ENCODE results near the gene COL25A1.
"Not testable (repeated sequence)": the region's sequence is repeated elsewhere in the genome, so short reads cannot be mapped to it uniquely, and the experiment has no call there.

COL25A1 gene

GRCh38 chr4:108893468-108893867, 409.0 kb downstream of the COL25A1 start:
- no peak for TF ChIP-seq JUND (IDR thresholded peaks at IDR 0.05; ENCODE audit: low read depth)
- no peak for DNase-seq (ENCODE audit: low read depth in 1 of 2, low spot score in 1 of 2)
- in situ Hi-C loops (cut with HindIII; ENCODE audit: low pct_unique_long_range_greater_than_20kb, low sequenced_read_pairs) = no loop called here

- no peak for DNase-seq (ENCODE audit: low read depth in 1 of 2, low spot score in 1 of 2)
- in situ Hi-C loops (cut with HindIII; ENCODE audit: low pct_unique_long_range_greater_than_20kb, low sequenced_read_pairs) = no loop called here
- no peak for TF ChIP-seq JUND (IDR thresholded peaks at IDR 0.05; ENCODE audit: low read depth)
These were observed 410.4 kb downstream of the COL25A1 start for GRCh38 chr4:108891896-108892590.

- TF ChIP-seq JUND (IDR thresholded peaks at IDR 0.05; ENCODE audit: low read depth) = no peak
- in situ Hi-C loops (cut with HindIII; ENCODE audit: low pct_unique_long_range_greater_than_20kb, low sequenced_read_pairs) = no loop called here
- no peak for DNase-seq (ENCODE audit: low read depth in 1 of 2, low spot score in 1 of 2)
These were observed 412.0 kb downstream of the COL25A1 start for GRCh38 chr4:108890484-108890881.

GRCh38 chr4:108889696-108890483, 412.6 kb downstream of the COL25A1 start:
- no peak for TF ChIP-seq JUND (IDR thresholded peaks at IDR 0.05; ENCODE audit: low read depth)
- in situ Hi-C loops (cut with HindIII; ENCODE audit: low pct_unique_long_range_greater_than_20kb, low sequenced_read_pairs) = no loop called here
- DNase-seq (ENCODE audit: low read depth in 1 of 2, low spot score in 1 of 2) = no peak

- in situ Hi-C loops (cut with HindIII; ENCODE audit: low pct_unique_long_range_greater_than_20kb, low sequenced_read_pairs) = no loop called here
- no peak for DNase-seq (ENCODE audit: low read depth in 1 of 2, low spot score in 1 of 2)
- TF ChIP-seq JUND (IDR thresholded peaks at IDR 0.05; ENCODE audit: low read depth) = no peak
These were observed 413.7 kb downstream of the COL25A1 start for GRCh38 chr4:108888769-108889168.

GRCh38 chr4:108887034-108887433, 415.4 kb downstream of the COL25A1 start:
- no peak for TF ChIP-seq JUND (IDR thresholded peaks at IDR 0.05; ENCODE audit: low read depth)
- in situ Hi-C loops (cut with HindIII; ENCODE audit: low pct_unique_long_range_greater_than_20kb, low sequenced_read_pairs) = no loop called here
- no peak for DNase-seq (ENCODE audit: low read depth in 1 of 2, low spot score in 1 of 2)

GRCh38 chr4:108885211-108885610, 417.2 kb downstream of the COL25A1 start:
- DNase-seq (ENCODE audit: low read depth in 1 of 2, low spot score in 1 of 2) = no peak
- in situ Hi-C loops (cut with HindIII; ENCODE audit: low pct_unique_long_range_greater_than_20kb, low sequenced_read_pairs) = no loop called here
- TF ChIP-seq JUND (IDR thresholded peaks at IDR 0.05; ENCODE audit: low read depth) = no peak

- DNase-seq (ENCODE audit: low read depth in 1 of 2, low spot score in 1 of 2) = no peak
- in situ Hi-C loops (cut with HindIII; ENCODE audit: low pct_unique_long_range_greater_than_20kb, low sequenced_read_pairs) = no loop called here
- no peak for TF ChIP-seq JUND (IDR thresholded peaks at IDR 0.05; ENCODE audit: low read depth)
These were observed 417.9 kb downstream of the COL25A1 start for GRCh38 chr4:108884596-108884995.

- in situ Hi-C loops (cut with HindIII; ENCODE audit: low pct_unique_long_range_greater_than_20kb, low sequenced_read_pairs) = no loop called here
These were observed 420.5 kb downstream of the COL25A1 start for GRCh38 chr4:108881986-108882385.

GRCh38 chr4:108881190-108881589, 421.3 kb downstream of the COL25A1 start:
- DNase-seq (ENCODE audit: low read depth in 1 of 2, low spot score in 1 of 2) = no peak

More at GRCh38 chr4:108881986-108882385, 420.5 kb downstream of the COL25A1 start:
- no peak for DNase-seq (ENCODE audit: low read depth in 1 of 2, low spot score in 1 of 2)
- no peak for TF ChIP-seq JUND (IDR thresholded peaks at IDR 0.05; ENCODE audit: low read depth)

GRCh38 chr4:108878806-108879205, 423.7 kb downstream of the COL25A1 start:
- no peak for TF ChIP-seq JUND (IDR thresholded peaks at IDR 0.05; ENCODE audit: low read depth)
- DNase-seq (ENCODE audit: low read depth in 1 of 2, low spot score in 1 of 2) = no peak
- in situ Hi-C loops (cut with HindIII; ENCODE audit: low pct_unique_long_range_greater_than_20kb, low sequenced_read_pairs) = no loop called here

More at GRCh38 chr4:108881190-108881589, 421.3 kb downstream of the COL25A1 start:
- TF ChIP-seq JUND (IDR thresholded peaks at IDR 0.05; ENCODE audit: low read depth) = no peak
- in situ Hi-C loops (cut with HindIII; ENCODE audit: low pct_unique_long_range_greater_than_20kb, low sequenced_read_pairs) = no loop called here

GRCh38 chr4:108877821-108878220, 424.6 kb downstream of the COL25A1 start:
- in situ Hi-C loops (cut with HindIII; ENCODE audit: low pct_unique_long_range_greater_than_20kb, low sequenced_read_pairs) = no loop called here
- TF ChIP-seq JUND (IDR thresholded peaks at IDR 0.05; ENCODE audit: low read depth) = no peak
- no peak for DNase-seq (ENCODE audit: low read depth in 1 of 2, low spot score in 1 of 2)

- in situ Hi-C loops (cut with HindIII; ENCODE audit: low pct_unique_long_range_greater_than_20kb, low sequenced_read_pairs) = no loop called here
- no peak for DNase-seq (ENCODE audit: low read depth in 1 of 2, low spot score in 1 of 2)
- no peak for TF ChIP-seq JUND (IDR thresholded peaks at IDR 0.05; ENCODE audit: low read depth)
These were observed 427.7 kb downstream of the COL25A1 start for GRCh38 chr4:108874806-108875205.

GRCh38 chr4:108869970-108870369, 432.5 kb downstream of the COL25A1 start:
- not testable (repeated sequence) for DNase-seq (ENCODE audit: low read depth in 1 of 2, low spot score in 1 of 2)

More at GRCh38 chr4:108869970-108870369, 432.5 kb downstream of the COL25A1 start:
- in situ Hi-C loops (cut with HindIII; ENCODE audit: low pct_unique_long_range_greater_than_20kb, low sequenced_read_pairs) = not testable (repeated sequence)

Data from T47D (cell line).